Astrocyte (in vitro differentiated cells and primary cell): ENCODE results near the gene IL16.

Experiments used
- EZH2 ChIP-seq: IDR thresholded peaks from 2 replicates; pipeline ENCODE4 v1.6.1; 2012; ENCODE audit warnings: mild to moderate bottlenecking, low read length, inconsistent platforms; ENCODE audit not compliant: insufficient read depth
- TF ChIP-seq, protein P1 (sequence below): IDR thresholded peaks from 2 replicates; pipeline ENCODE4 v1.5.1; 2011; ENCODE audit warnings: low read depth, mild to moderate bottlenecking, inconsistent platforms, low read length, moderate library complexity; ENCODE audit not compliant: insufficient read depth

DNA sequence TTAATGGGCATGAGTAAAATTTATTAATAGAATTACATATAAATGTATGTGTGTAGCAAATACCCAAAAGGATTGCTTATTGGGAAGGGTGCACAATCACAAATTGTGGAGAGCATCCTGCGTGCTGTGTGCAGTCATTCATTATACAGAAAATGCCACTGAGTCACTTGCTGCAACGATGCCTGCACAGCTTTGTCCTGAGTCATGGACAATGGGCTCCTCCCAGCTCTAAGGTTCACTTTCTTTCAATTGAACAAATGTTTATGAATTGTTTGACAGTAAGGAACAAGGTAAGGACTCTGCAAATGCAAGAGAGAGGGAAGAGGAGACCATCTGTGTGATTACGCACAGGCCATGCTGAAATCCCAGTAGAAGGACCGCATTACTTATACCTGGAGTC is 43.9 kb upstream of the IL16 start:
- TF ChIP-seq EZH2: no peak
- TF ChIP-seq, protein P1, sequence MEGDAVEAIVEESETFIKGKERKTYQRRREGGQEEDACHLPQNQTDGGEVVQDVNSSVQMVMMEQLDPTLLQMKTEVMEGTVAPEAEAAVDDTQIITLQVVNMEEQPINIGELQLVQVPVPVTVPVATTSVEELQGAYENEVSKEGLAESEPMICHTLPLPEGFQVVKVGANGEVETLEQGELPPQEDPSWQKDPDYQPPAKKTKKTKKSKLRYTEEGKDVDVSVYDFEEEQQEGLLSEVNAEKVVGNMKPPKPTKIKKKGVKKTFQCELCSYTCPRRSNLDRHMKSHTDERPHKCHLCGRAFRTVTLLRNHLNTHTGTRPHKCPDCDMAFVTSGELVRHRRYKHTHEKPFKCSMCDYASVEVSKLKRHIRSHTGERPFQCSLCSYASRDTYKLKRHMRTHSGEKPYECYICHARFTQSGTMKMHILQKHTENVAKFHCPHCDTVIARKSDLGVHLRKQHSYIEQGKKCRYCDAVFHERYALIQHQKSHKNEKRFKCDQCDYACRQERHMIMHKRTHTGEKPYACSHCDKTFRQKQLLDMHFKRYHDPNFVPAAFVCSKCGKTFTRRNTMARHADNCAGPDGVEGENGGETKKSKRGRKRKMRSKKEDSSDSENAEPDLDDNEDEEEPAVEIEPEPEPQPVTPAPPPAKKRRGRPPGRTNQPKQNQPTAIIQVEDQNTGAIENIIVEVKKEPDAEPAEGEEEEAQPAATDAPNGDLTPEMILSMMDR: no peak
